Cardiac fibroblast (primary cell): ENCODE results near the gene CKAP2L.

ENCODE experiments used
- DNase-seq, 2 donors: peaks; one replicate each; pipeline versions ENCODE4 v3.0.0 to v3.0.0-alpha.2; 2010; ENCODE audit warnings: low read depth in 2 of 2
- H3K4me3 ChIP-seq, 2 donors: replicated peaks in 1 of 2; 1 replicate in 1 of 2; 2 replicates in 1 of 2; pipeline ENCODE4 v1.5.1; 2011; ENCODE audit warnings: low read depth in 2 of 2, low read length in 2 of 2, mild to moderate bottlenecking in 2 of 2, moderate library complexity in 1 of 2
- CTCF ChIP-seq: IDR thresholded peaks from one replicate; pipeline ENCODE4 v1.5.1; 2011; ENCODE audit warnings: low read depth, mild to moderate bottlenecking, low read length, inconsistent platforms

Gene CKAP2L

GRCh38 chr2:112728378-112729175 is 35.8 kb downstream of the CKAP2L start:
- no peak overlapping the region for H3K4me3 ChIP-seq
- no peak for TF ChIP-seq CTCF
- no peak for DNase-seq

GRCh38 chr2:112728029-112728362 is 36.4 kb downstream of the CKAP2L start:
- DNase-seq: no peak
- H3K4me3 ChIP-seq: no peak overlapping the region
- no peak for TF ChIP-seq CTCF

GRCh38 chr2:112727276-112728028 is 37.0 kb downstream of the CKAP2L start:
- no peak for DNase-seq
- TF ChIP-seq CTCF: no peak
- no peak overlapping the region for H3K4me3 ChIP-seq

- peak; percentile 94 to 95 for DNase-seq
- no peak overlapping the region for H3K4me3 ChIP-seq
- TF ChIP-seq CTCF: peak; percentile 98
Measured at GRCh38 chr2:112726487-112727190, 37.8 kb downstream of the CKAP2L start.

- DNase-seq: no peak
- H3K4me3 ChIP-seq: no peak overlapping the region
- TF ChIP-seq CTCF: no peak
Measured at GRCh38 chr2:112725545-112726457, 38.6 kb downstream of the CKAP2L start.
